Peyer's patch (tissue), 4 donors: ENCODE results near the gene DMTF1. TPM values are rescaled to one million over a fixed set of nuclear protein-coding genes. Genes with fewer than 3 reads are reported as not detected.

Experiments
- DNase-seq, 3 donors: peaks; one replicate each; pipeline ENCODE4 v3.0.0-alpha.2; 2017 to 2019
- H3K27ac ChIP-seq, 4 donors: fragments of 200-600 bp; sonication (generic); one replicate each; pipeline ENCODE4 v1.5.1; 2016 to 2019
- H3K27me3 ChIP-seq, 2 donors: fragments of 200-600 bp; sonication (generic); one replicate each; pipeline ENCODE4 v1.5.1; 2019
- H3K36me3 ChIP-seq, 3 donors: fragments of 200-600 bp; sonication (generic); one replicate each; pipeline ENCODE4 v1.5.1; 2016 to 2019
- H3K4me1 ChIP-seq, 4 donors: fragments of 200-600 bp; sonication (generic); one replicate each; pipeline ENCODE4 v1.5.1; 2016 to 2019
- H3K4me3 ChIP-seq, 4 donors: fragments of 200-600 bp; sonication (generic); 1 replicate in 3 of 4; 2 replicates in 1 of 4; pipeline ENCODE4 v1.5.1; 2016 to 2019; ENCODE audit warnings: mild to moderate bottlenecking in 1 of 4
- H3K9me3 ChIP-seq, 4 donors: fragments of 200-600 bp; sonication (generic); one replicate each; pipeline ENCODE4 v1.5.1; 2016 to 2019; ENCODE audit warnings: mild to moderate bottlenecking in 1 of 4
- POLR2A ChIP-seq, 2 donors: fragments of 450-650 bp; IDR thresholded peaks; one replicate each; pipeline ENCODE4 v1.5.1; 2017; ENCODE audit warnings: antibody characterized with exemption in 2 of 2, mild to moderate bottlenecking in 2 of 2, moderate library complexity in 2 of 2
- total RNA-seq, 4 donors: library from RNA; depleted of rRNA; stranded (reverse); fragments of >200 nt; gene quantifications; one replicate each; pipeline ENCODE4 v1.1.0, GENCODE V29; 2016
- TF ChIP-seq, protein P1 (sequence below), 6 experiments: fragments of 450-650 bp in 4 of 6; fragments of 200-600 bp in 2 of 6; sonication (generic) in 1 of 6; IDR thresholded peaks; one replicate each; pipeline ENCODE4 v1.5.1; 2017 to 2019; ENCODE audit warnings: antibody characterized with exemption in 6 of 6, mild to moderate bottlenecking in 3 of 6, moderate library complexity in 1 of 6

DMTF1 gene
- total RNA-seq, 4 donors from 2014 or later: 107 to 221 (median 154) TPM

DNA sequence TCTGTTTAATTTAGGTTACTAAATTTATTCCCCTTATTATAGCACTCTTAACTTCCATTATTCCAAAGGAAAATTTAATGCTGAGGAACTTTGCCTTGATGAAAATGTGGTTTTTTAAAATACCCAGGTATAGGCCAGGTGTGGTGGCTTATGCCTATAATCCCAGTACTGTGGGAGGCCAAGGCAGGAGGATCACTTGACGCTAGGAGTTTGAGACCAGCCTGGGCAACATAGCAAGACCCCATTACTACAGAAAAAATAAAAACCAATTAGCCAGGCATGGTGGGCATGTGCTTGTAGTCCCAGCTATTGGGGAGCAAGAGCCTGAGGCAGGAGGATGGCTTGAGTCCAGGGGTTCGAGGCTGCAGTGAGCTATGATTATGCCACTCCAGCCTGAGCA lies 34.9 kb downstream of the DMTF1 start:
- Histone ChIP-seq H3K4me1 (no peaks in the 10 kb centered on the region), H3K27me3 (no peaks in the 10 kb centered on the region), H3K27ac (no peak overlapping the region), H3K4me3 (no peak overlapping the region), H3K9me3 (no peaks in the 10 kb centered on the region), H3K36me3 (peaks cover 0 to 99% (median 0%) of the 10 kb centered on the region in 3 donors)
- TF ChIP-seq, protein P1, sequence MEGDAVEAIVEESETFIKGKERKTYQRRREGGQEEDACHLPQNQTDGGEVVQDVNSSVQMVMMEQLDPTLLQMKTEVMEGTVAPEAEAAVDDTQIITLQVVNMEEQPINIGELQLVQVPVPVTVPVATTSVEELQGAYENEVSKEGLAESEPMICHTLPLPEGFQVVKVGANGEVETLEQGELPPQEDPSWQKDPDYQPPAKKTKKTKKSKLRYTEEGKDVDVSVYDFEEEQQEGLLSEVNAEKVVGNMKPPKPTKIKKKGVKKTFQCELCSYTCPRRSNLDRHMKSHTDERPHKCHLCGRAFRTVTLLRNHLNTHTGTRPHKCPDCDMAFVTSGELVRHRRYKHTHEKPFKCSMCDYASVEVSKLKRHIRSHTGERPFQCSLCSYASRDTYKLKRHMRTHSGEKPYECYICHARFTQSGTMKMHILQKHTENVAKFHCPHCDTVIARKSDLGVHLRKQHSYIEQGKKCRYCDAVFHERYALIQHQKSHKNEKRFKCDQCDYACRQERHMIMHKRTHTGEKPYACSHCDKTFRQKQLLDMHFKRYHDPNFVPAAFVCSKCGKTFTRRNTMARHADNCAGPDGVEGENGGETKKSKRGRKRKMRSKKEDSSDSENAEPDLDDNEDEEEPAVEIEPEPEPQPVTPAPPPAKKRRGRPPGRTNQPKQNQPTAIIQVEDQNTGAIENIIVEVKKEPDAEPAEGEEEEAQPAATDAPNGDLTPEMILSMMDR (IDR thresholded peaks at IDR 0.05): no peak
- no peak for TF ChIP-seq POLR2A (IDR thresholded peaks at IDR 0.05)
- no peak for DNase-seq

DNA sequence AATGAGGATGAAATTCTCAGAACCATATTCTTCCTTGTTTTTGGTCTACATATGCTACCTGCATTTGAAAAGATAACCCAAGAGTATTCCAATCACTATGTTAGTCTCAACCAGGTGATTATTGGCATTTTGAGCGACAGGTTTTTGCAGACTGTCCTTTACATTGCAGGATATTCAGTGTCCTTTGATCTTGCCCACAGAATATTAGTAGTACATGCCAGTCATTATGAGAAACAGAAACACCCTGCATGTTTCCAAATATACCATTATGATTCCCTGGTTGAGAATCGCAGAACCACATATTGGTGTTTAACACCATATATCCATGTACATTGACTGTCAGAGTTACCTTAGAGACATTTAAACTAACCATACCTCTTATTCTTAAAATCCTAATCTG lies 36.7 kb downstream of the DMTF1 start:
- no peak for DNase-seq
- Histone ChIP-seq H3K27me3 (no peaks in the 10 kb centered on the region), H3K36me3 (peaks cover 0 to 99% (median 0%) of the 10 kb centered on the region in 3 donors), H3K27ac (no peak overlapping the region), H3K4me1 (no peaks in the 10 kb centered on the region), H3K9me3 (no peaks in the 10 kb centered on the region), H3K4me3 (no peak overlapping the region)
- TF ChIP-seq, protein P1 (IDR thresholded peaks at IDR 0.05): no peak
- TF ChIP-seq POLR2A (IDR thresholded peaks at IDR 0.05): no peak

DNA sequence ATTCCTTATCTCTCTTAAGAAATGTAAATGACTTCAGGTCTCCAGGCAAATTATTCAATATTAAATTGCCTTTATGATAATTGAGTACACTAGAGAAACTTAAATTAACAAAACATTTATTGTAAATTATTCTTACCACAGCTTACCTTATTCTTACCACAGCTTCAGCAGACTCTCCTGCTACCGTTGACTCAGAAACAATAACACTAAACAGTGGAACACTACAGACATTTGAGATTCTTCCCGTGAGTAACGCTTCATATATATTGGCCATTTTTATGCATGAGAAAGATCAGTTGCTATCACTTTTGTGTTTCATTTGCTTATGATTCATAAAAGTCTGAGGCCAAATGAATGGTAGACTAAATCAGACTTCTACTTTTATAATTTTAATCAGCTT lies 38.5 kb downstream of the DMTF1 start:
- H3K4me1 ChIP-seq: no peaks in the 10 kb centered on the region

DNA sequence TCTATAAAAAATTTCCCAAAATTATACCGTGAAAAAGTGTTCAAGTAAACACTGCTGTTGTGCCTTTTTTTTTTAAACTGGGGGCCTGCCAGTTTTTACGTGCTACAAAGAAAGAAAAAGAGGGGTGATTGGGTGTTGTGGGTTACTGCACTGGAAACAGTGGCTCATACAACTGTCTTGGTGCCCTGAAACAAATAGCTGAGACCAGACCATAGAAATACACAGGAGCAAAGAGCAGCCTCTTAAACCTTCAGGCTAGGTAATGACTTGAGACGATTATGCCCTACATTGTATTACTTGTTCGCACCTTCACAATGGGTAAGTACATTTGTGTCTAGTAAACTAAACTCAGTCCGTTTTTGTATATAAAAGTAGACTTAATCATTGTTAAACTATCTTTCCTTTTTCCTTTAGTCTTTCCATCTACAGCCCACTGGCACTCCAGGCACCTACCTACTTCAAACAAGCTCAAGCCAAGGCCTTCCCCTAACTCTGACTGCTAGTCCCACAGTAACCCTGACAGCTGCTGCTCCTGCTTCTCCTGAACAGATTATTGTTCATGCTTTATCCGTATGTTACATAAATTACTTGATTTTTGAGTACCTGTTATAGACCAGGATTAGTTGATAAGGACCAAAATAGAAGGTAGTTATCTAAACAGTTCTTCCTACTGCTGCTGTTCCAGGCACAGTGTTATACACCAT lies 40.7 kb downstream of the DMTF1 start:
- TF ChIP-seq POLR2A (IDR thresholded peaks at IDR 0.05): no peak
- TF ChIP-seq, protein P1 (IDR thresholded peaks at IDR 0.05): no peak
- Histone ChIP-seq H3K4me3 (no peak overlapping the region), H3K9me3 (no peaks in the 10 kb centered on the region), H3K36me3 (peaks cover 0 to 95% (median 0%) of the 10 kb centered on the region in 3 donors), H3K27ac (no peak overlapping the region), H3K27me3 (no peaks in the 10 kb centered on the region), H3K4me1 (no peaks in the 10 kb centered on the region)
- no peak for DNase-seq

More for the DNA sequence above, 38.5 kb downstream of the DMTF1 start:
- no peak overlapping the region for H3K4me3 ChIP-seq
- DNase-seq: no peak
- no peaks in the 10 kb centered on the region for H3K9me3 ChIP-seq
- H3K27ac ChIP-seq: no peak overlapping the region
- no peaks in the 10 kb centered on the region for H3K27me3 ChIP-seq
- no peak for TF ChIP-seq POLR2A (IDR thresholded peaks at IDR 0.05)
- TF ChIP-seq, protein P1 (IDR thresholded peaks at IDR 0.05): no peak
- peaks cover 0 to 99% (median 0%) of the 10 kb centered on the region in 3 donors for H3K36me3 ChIP-seq

DNA sequence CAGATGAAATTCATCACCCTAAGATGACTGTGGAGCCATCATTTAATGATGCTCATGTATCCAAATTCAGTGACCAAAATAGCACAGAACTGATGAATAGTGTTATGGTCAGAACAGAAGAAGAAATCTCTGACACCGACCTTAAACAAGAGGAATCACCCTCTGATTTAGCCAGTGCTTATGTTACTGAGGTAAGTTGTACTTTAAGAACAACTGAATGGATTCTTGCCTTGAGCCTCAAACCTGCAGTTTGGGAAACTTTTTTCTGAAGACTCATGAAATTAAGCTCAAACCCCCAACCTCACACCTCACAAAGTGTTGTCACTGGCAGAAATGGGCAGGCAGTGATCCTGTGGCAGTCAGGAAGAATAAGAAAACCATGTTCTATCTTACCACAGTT lies 41.7 kb downstream of the DMTF1 start:
- H3K27me3 ChIP-seq: no peaks in the 10 kb centered on the region
- TF ChIP-seq POLR2A (IDR thresholded peaks at IDR 0.05): no peak
- TF ChIP-seq, protein P1 (IDR thresholded peaks at IDR 0.05): no peak

More for the DNA sequence above, 41.7 kb downstream of the DMTF1 start:
- Histone ChIP-seq H3K4me1 (no peaks in the 10 kb centered on the region), H3K27ac (no peak overlapping the region), H3K36me3 (peaks cover 0 to 92% (median 0%) of the 10 kb centered on the region in 3 donors), H3K4me3 (no peak overlapping the region), H3K9me3 (no peaks in the 10 kb centered on the region)
- no peak for DNase-seq
